ENCODE data around the gene SLC24A3. TPM values are rescaled to one million over a fixed set of nuclear protein-coding genes. Genes with fewer than 3 reads are reported as not detected.
"Not testable (repeated sequence)": the region's sequence is repeated elsewhere in the genome, so short reads cannot be mapped to it uniquely, and the experiment has no call there.

The SLC24A3 gene
- total RNA-seq, 1 donor from 2014 or later = 1.4 TPM

GRCh38 chr20:19745584-19745983, 533.1 kb downstream of the SLC24A3 start:
- no peak for DNase-seq (ENCODE audit: missing footprints)
- intact Hi-C loops (cut with DNase I) = no loop called here
- no peak for ATAC-seq

- no peak for ATAC-seq
- DNase-seq (ENCODE audit: missing footprints) = no peak
- intact Hi-C loops (cut with DNase I) = no loop called here
These were observed 534.0 kb downstream of the SLC24A3 start for GRCh38 chr20:19746396-19746795.

- ATAC-seq = no peak
- intact Hi-C loops (cut with DNase I) = no loop called here
- no peak for DNase-seq (ENCODE audit: missing footprints)
These were observed 535.5 kb downstream of the SLC24A3 start for GRCh38 chr20:19747903-19748302.

GRCh38 chr20:19748681-19749080, 536.2 kb downstream of the SLC24A3 start:
- no peak for DNase-seq (ENCODE audit: missing footprints)
- no peak for ATAC-seq
- intact Hi-C loops (cut with DNase I) = no loop called here

- intact Hi-C loops (cut with DNase I) = no loop called here
- ATAC-seq (no peak), DNase-seq (ENCODE audit: missing footprints) (no peak)
These were observed 537.2 kb downstream of the SLC24A3 start for GRCh38 chr20:19749618-19750071.

- no peak for DNase-seq (ENCODE audit: missing footprints)
- intact Hi-C loops (cut with DNase I) = no loop called here
These were observed 537.7 kb downstream of the SLC24A3 start for GRCh38 chr20:19750101-19750606.

GRCh38 chr20:19750907-19751636, 538.6 kb downstream of the SLC24A3 start:
- ATAC-seq (no peak), DNase-seq (ENCODE audit: missing footprints) (no peak)
- intact Hi-C loops (cut with DNase I) = no loop called here

More at GRCh38 chr20:19750101-19750606, 537.7 kb downstream of the SLC24A3 start:
- peak; percentile 46 for ATAC-seq

GRCh38 chr20:19754201-19754600, 541.8 kb downstream of the SLC24A3 start:
- ATAC-seq; DNase-seq (ENCODE audit: missing footprints); intact Hi-C loops (cut with DNase I): not testable (repeated sequence)

- ATAC-seq (no peak), DNase-seq (ENCODE audit: missing footprints) (no peak)
- intact Hi-C loops (cut with DNase I) = loop anchor here (2.0 to 5.0 kb wide), 2 partner anchors 60 to 64 kb away; no protein-coding TSS in a partner anchor
These were observed 544.5 kb downstream of the SLC24A3 start for GRCh38 chr20:19756761-19757486.

GRCh38 chr20:19757487-19758132, 545.2 kb downstream of the SLC24A3 start:
- intact Hi-C loops (cut with DNase I) = loop anchor here (2.0 to 5.0 kb wide), 3 partner anchors 60 to 131 kb away; no protein-coding TSS in a partner anchor
- ATAC-seq = peak; percentile 87
- peak; percentile 94 for DNase-seq (ENCODE audit: missing footprints)

- no peak for DNase-seq (ENCODE audit: missing footprints)
- intact Hi-C loops (cut with DNase I) = loop anchor here (2.0 to 5.0 kb wide), 2 partner anchors 59 to 131 kb away; no protein-coding TSS in a partner anchor
- ATAC-seq = peak; percentile 66
These were observed 545.7 kb downstream of the SLC24A3 start, which contains the start of gene RIN2 for GRCh38 chr20:19758133-19758500. Gene RIN2 (plus strand): TSS chr20:19758258. CDS start chr20:19889602, 131,344 bp downstream.

- ATAC-seq (peak; percentile 64), DNase-seq (ENCODE audit: missing footprints) (peak; percentile 91)
- intact Hi-C loops (cut with DNase I) = loop anchor here (1.0 to 5.0 kb wide), 3 partner anchors 27 to 130 kb away; no protein-coding TSS in a partner anchor
These were observed 546.3 kb downstream of the SLC24A3 start for GRCh38 chr20:19758501-19759331.

GRCh38 chr20:19760371-19760721, 547.9 kb downstream of the SLC24A3 start:
- intact Hi-C loops (cut with DNase I) = no loop called here
- DNase-seq (ENCODE audit: missing footprints) (no peak), ATAC-seq (no peak)

- DNase-seq (ENCODE audit: missing footprints) (no peak), ATAC-seq (no peak)
- intact Hi-C loops (cut with DNase I) = no loop called here
These were observed 548.9 kb downstream of the SLC24A3 start for GRCh38 chr20:19761326-19761725.

- intact Hi-C loops (cut with DNase I) = no loop called here
- DNase-seq (ENCODE audit: missing footprints) = no peak
- ATAC-seq = no peak
These were observed 549.4 kb downstream of the SLC24A3 start for GRCh38 chr20:19761841-19762240.

- intact Hi-C loops (cut with DNase I) = no loop called here
- ATAC-seq (no peak), DNase-seq (ENCODE audit: missing footprints) (no peak)
These were observed 551.8 kb downstream of the SLC24A3 start for GRCh38 chr20:19764207-19764606.

GRCh38 chr20:19765266-19765665, 552.8 kb downstream of the SLC24A3 start:
- DNase-seq (ENCODE audit: missing footprints) (no peak), ATAC-seq (no peak)
- intact Hi-C loops (cut with DNase I) = no loop called here

GRCh38 chr20:19765913-19766312, 553.5 kb downstream of the SLC24A3 start:
- ATAC-seq (no peak), DNase-seq (ENCODE audit: missing footprints) (no peak)
- intact Hi-C loops (cut with DNase I) = no loop called here
